Mesenteric fat pad (tissue), 1 donor: ENCODE measurements around the gene ZNRF1. TPM values are rescaled to one million over a fixed set of nuclear protein-coding genes. Genes with fewer than 3 reads are reported as not detected.

Experiments
- DNase-seq: peaks from one replicate; pipeline ENCODE4 v3.0.0-alpha.2; 2020; ENCODE audit warnings: low spot score
- total RNA-seq: library from RNA; stranded (reverse); fragmentation: NEBNext Ultra II Directional; extraction: Animal tissue kit (Norgen Biotek cat#: 25700); gene quantifications from one replicate; pipeline ENCODE4 v1.2.1, GENCODE V29; 2021
- donor health status: DM: yes; HTN: yes; CAD: no.

Gene ZNRF1
- total RNA-seq, 1 donor from 2014 or later: 23.5 TPM

GRCh38 chr16:75138636-75139035 lies 139.8 kb downstream of the ZNRF1 start:
- DNase-seq: no peak

GRCh38 chr16:75139498-75139897 lies 140.7 kb downstream of the ZNRF1 start:
- no peak for DNase-seq

GRCh38 chr16:75143941-75144340 lies 145.1 kb downstream of the ZNRF1 start:
- no peak for DNase-seq

- no peak for DNase-seq
Observed at GRCh38 chr16:75147968-75148310, 149.1 kb downstream of the ZNRF1 start.

DNA sequence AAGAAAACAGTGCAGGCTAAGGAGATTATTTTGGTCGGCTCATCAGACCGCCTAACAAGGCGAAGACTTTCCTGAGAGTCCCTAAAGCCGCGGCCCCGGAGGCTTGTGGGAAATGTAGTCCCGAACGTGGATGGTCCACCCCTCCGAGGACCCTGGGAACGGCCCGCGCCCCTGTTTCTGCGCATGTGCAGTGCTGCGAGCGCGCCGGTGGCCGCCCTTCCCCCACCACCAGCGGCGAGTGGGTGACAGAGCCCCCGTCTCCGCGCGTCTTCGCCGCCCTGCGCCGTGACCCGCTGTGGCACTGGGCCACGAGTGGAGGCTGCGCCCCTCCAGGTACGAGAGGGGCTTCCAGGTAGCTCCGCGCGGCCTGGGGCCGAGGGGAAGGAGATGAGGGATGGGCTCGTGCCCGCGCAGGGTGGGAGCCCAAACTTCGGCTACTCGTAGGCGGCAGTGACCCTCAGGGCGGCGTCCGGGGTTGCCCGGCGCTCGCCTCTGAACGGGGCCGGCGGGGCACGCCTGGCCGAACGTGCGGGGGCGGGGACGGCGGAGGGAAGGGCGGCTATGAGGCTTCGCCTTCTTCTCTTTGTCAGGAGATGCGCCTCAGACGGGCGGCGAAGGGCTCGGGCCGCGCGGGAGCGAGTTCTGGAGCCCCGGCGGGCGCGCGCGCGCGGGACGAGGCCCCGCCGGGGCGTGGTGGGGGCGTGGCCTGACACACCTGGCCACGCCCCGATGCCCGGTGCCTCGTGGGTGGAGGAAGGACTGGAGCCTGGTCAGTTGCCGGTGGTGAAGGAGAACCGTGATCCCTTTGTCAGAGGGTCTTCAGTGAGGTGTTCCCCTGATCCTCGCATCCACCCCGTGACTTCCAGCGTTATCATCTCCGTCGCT lies 149.7 kb downstream of the ZNRF1 start, which contains the start of gene ZFP1:
Gene ZFP1, plus strand, starts transcription at position 214 of the 885 bp plus-strand sequence. CDS start 4,428 bp downstream, outside the sequence.
- peak; percentile 97 for DNase-seq

- no peak for DNase-seq
Observed at GRCh38 chr16:75151798-75152197, 153.0 kb downstream of the ZNRF1 start.

DNA sequence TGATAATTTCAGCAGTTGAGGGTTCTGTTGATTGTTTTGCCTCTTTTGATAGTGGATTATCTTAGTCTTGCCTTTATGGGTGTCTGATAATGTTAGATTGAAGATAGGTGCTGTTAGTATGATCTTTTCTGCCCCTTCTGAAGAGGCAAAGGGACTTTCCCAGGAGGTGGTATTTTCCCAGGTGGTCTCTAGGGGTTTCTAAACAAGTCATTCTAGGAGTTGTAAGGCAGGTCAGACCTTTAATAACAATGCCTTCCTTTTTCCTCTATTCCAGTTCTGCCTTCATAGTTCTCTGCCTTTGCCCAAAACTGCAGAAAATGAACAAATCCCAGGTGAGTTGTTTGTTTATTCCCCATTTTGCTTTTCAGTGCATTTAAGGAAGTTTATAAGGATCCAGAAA lies 153.8 kb downstream of the ZNRF1 start:
- DNase-seq: no peak

- no peak for DNase-seq
Observed at GRCh38 chr16:75160386-75160785, 161.6 kb downstream of the ZNRF1 start.

Other genes starting within 250 kb of the ZNRF1 start
- gene FA2H, start 224.2 kb upstream of the ZNRF1 start, total RNA-seq: not detected
- gene WDR59, start 13.9 kb upstream of the ZNRF1 start, total RNA-seq: 47.3 TPM
- 10.2 TPM for gene LDHD, start 117.8 kb downstream of the ZNRF1 start, total RNA-seq
- gene ZFP1, start 149.5 kb downstream of the ZNRF1 start, total RNA-seq: 6.2 TPM
- 4.1 TPM for gene CTRB2, start 208.1 kb downstream of the ZNRF1 start, total RNA-seq
- 4.8 TPM for gene CTRB1, start 220.0 kb downstream of the ZNRF1 start, total RNA-seq